HG02852 (cell line): Measurements from ENCODE around the gene BAIAP3.
A peak's percentile ranks its signal among the peaks of the same experiment; 100 is the strongest.

Source experiments
- ATAC-seq: cut with Tn5 transposase; IDR thresholded peaks from one replicate; pipeline ENCODE4 v1.9.1; 2021; ENCODE audit warnings: mild to moderate bottlenecking, moderate library complexity; ENCODE audit not compliant: unreplicated experiment

Gene BAIAP3

GRCh38 chr16:1344499-1344898 lies 11.1 kb downstream of the BAIAP3 start:
- ATAC-seq: no peak

GRCh38 chr16:1345087-1345486 lies 11.6 kb downstream of the BAIAP3 start:
- no peak for ATAC-seq

- no peak for ATAC-seq
Observed at GRCh38 chr16:1345651-1346421, 12.4 kb downstream of the BAIAP3 start.

- ATAC-seq: no peak
Observed at GRCh38 chr16:1346422-1347285, 13.2 kb downstream of the BAIAP3 start.

GRCh38 chr16:1347286-1347855 lies 13.9 kb downstream of the BAIAP3 start:
- ATAC-seq: no peak

- ATAC-seq: no peak
Observed at GRCh38 chr16:1347962-1348361, 14.5 kb downstream of the BAIAP3 start.

- no peak for ATAC-seq
Observed at GRCh38 chr16:1348441-1348840, 15.0 kb downstream of the BAIAP3 start.

- ATAC-seq: no peak
Observed at GRCh38 chr16:1348926-1349325, 15.5 kb downstream of the BAIAP3 start.

- no peak for ATAC-seq
Observed at GRCh38 chr16:1349351-1349750, 15.9 kb downstream of the BAIAP3 start.

- ATAC-seq: no peak
Observed at GRCh38 chr16:1349951-1350350, 16.5 kb downstream of the BAIAP3 start.

- no peak for ATAC-seq
Observed at GRCh38 chr16:1350691-1351090, 17.2 kb downstream of the BAIAP3 start.

GRCh38 chr16:1351215-1351581 lies 17.8 kb downstream of the BAIAP3 start:
- ATAC-seq: peak; percentile 32

GRCh38 chr16:1351582-1352362 lies 18.3 kb downstream of the BAIAP3 start, which contains the start of the genes GNPTG and TSR3:
GNPTG (plus strand) TSS chr16:1351931; CDS start chr16:1351966, 35 bp downstream.
TSR3 (minus strand) TSS chr16:1351878; CDS start chr16:1351804, 74 bp downstream.
- ATAC-seq: peak; percentile 60

- no peak for ATAC-seq
Observed at GRCh38 chr16:1354815-1355540, 21.5 kb downstream of the BAIAP3 start.

GRCh38 chr16:1355591-1355990 lies 22.1 kb downstream of the BAIAP3 start:
- no peak for ATAC-seq

GRCh38 chr16:1356061-1356900 lies 22.8 kb downstream of the BAIAP3 start:
- ATAC-seq: no peak

GRCh38 chr16:1357906-1358566 lies 24.6 kb downstream of the BAIAP3 start:
- ATAC-seq: no peak

GRCh38 chr16:1361685-1362360 lies 28.4 kb downstream of the BAIAP3 start:
- ATAC-seq: no peak
